Mesenchymal stem cell (in vitro differentiated cells and primary cell): Measurements from ENCODE around the gene RASGRF2.

Experiments
- DNase-seq: peaks from one replicate; pipeline ENCODE4 v3.0.0-alpha.2; 2013
- H2AFZ ChIP-seq: one replicate; pipeline ENCODE4 v1.6.1; 2013; ENCODE audit warnings: low read depth, mild to moderate bottlenecking, control low read depth, inconsistent platforms, low read length, moderate library complexity
- H2AK5ac ChIP-seq: 2 replicates; pipeline ENCODE4 v1.6.1; 2013; ENCODE audit warnings: low read length, moderate library complexity, mild to moderate bottlenecking, inconsistent platforms; ENCODE audit not compliant: severe bottlenecking
- H2BK120ac ChIP-seq: one replicate; pipeline ENCODE4 v1.6.1; 2013; ENCODE audit warnings: low read depth, mild to moderate bottlenecking, inconsistent platforms, low read length, moderate library complexity
- H2BK12ac ChIP-seq, 2 experiments: one replicate each; pipeline ENCODE4 v1.6.1; 2013; ENCODE audit warnings: inconsistent platforms in 2 of 2, low read length in 2 of 2, mild to moderate bottlenecking in 2 of 2, moderate library complexity in 2 of 2, control low read depth in 1 of 2
- H2BK15ac ChIP-seq: one replicate; pipeline ENCODE4 v1.6.1; 2013; ENCODE audit warnings: mild to moderate bottlenecking, low read depth, inconsistent platforms; ENCODE audit not compliant: poor library complexity, severe bottlenecking
- H2BK5ac ChIP-seq: 2 replicates; pipeline ENCODE4 v1.6.1; 2013; ENCODE audit warnings: low read depth, mild to moderate bottlenecking, low read length, control low read depth, inconsistent platforms; ENCODE audit not compliant: poor library complexity, severe bottlenecking
- H3K14ac ChIP-seq, 2 experiments: one replicate each; pipeline ENCODE4 v1.6.1; 2013; ENCODE audit warnings: inconsistent platforms in 2 of 2, low read length in 2 of 2, control low read depth in 1 of 2, mild to moderate bottlenecking in 1 of 2, moderate library complexity in 1 of 2
- H3K18ac ChIP-seq, 2 experiments: one replicate each; pipeline ENCODE4 v1.6.1; 2013; ENCODE audit warnings: inconsistent platforms in 2 of 2, low read length in 2 of 2, control low read depth in 1 of 2, low read depth in 1 of 2, mild to moderate bottlenecking in 1 of 2
- H3K23ac ChIP-seq, 2 experiments: one replicate each; pipeline ENCODE4 v1.6.1; 2013; ENCODE audit warnings: inconsistent platforms in 2 of 2, low read length in 2 of 2, mild to moderate bottlenecking in 2 of 2, moderate library complexity in 2 of 2, control low read depth in 1 of 2
- H3K27ac ChIP-seq: 2 replicates; pipeline ENCODE4 v1.5.1; 2013; ENCODE audit warnings: mild to moderate bottlenecking, moderate library complexity, low read length, control low read depth, inconsistent platforms; ENCODE audit not compliant: poor library complexity, severe bottlenecking
- H3K27me3 ChIP-seq, 2 experiments: 2 replicates each; pipeline versions ENCODE4 v1.6.1 to v1.7.0; 2013; ENCODE audit warnings: low read length in 2 of 2, mild to moderate bottlenecking in 2 of 2, moderate library complexity in 2 of 2, control low read depth in 1 of 2, inconsistent platforms in 1 of 2; ENCODE audit not compliant: control insufficient read depth in 1 of 2, insufficient read depth in 1 of 2
- H3K36me3 ChIP-seq, 2 experiments: 2 replicates each; pipeline versions ENCODE4 v1.6.1 to v1.7.0; 2013; ENCODE audit warnings: low read length in 2 of 2, control low read depth in 1 of 2, inconsistent platforms in 1 of 2, low read depth in 1 of 2, mild to moderate bottlenecking in 1 of 2; ENCODE audit not compliant: insufficient read depth in 2 of 2, control insufficient read depth in 1 of 2
- H3K4ac ChIP-seq, 2 experiments: one replicate each; pipeline ENCODE4 v1.6.1; 2013; ENCODE audit warnings: inconsistent platforms in 2 of 2, low read length in 2 of 2, mild to moderate bottlenecking in 2 of 2, moderate library complexity in 2 of 2, control low read depth in 1 of 2, low read depth in 1 of 2
- H3K4me1 ChIP-seq: 2 replicates; pipeline ENCODE4 v1.6.1; 2013; ENCODE audit warnings: low read depth, low read length, control low read depth; ENCODE audit not compliant: control insufficient read depth, insufficient read depth
- H3K4me2 ChIP-seq: 2 replicates; pipeline ENCODE4 v1.6.1; 2013; ENCODE audit warnings: low read length, mild to moderate bottlenecking, inconsistent platforms; ENCODE audit not compliant: poor library complexity, severe bottlenecking
- H3K4me3 ChIP-seq, 2 experiments: 2 replicates each; pipeline versions ENCODE4 v1.5.1 to v1.7.0; 2013; ENCODE audit warnings: low read length in 2 of 2, mild to moderate bottlenecking in 2 of 2, control low read depth in 1 of 2, low read depth in 1 of 2; ENCODE audit not compliant: insufficient read depth in 1 of 2
- H3K79me1 ChIP-seq: replicated peaks from 2 replicates; pipeline ENCODE4 v1.6.1; 2013; ENCODE audit warnings: mild to moderate bottlenecking, control low read depth, low read length, inconsistent platforms; ENCODE audit not compliant: poor library complexity, severe bottlenecking
- H3K9ac ChIP-seq: 2 replicates; pipeline ENCODE4 v1.7.0; 2013; ENCODE audit warnings: mild to moderate bottlenecking, low read length, moderate library complexity
- H3K9me3 ChIP-seq: 2 replicates; pipeline ENCODE4 v1.7.0; 2013; ENCODE audit warnings: mild to moderate bottlenecking, low read length; ENCODE audit not compliant: control insufficient read depth
- H4K8ac ChIP-seq: one replicate; pipeline ENCODE4 v1.6.1; 2013; ENCODE audit warnings: inconsistent platforms, mild to moderate bottlenecking, low read length, moderate library complexity
- H4K91ac ChIP-seq: one replicate; pipeline ENCODE4 v1.6.1; 2013; ENCODE audit warnings: mild to moderate bottlenecking, low read length, inconsistent platforms
- WGBS: methylation state at CpG from one replicate; pipeline ENCODE4 v1.1.7; 2013; ENCODE audit warnings: mixed read lengths; 5-methylcytosine and 5-hydroxymethylcytosine counted together

RASGRF2 gene

GRCh38 chr5:81250004-81250403, 289.8 kb downstream of the RASGRF2 start:
- Histone ChIP-seq H2BK15ac (no peak overlapping the region), H3K27me3 (no peaks in the 10 kb centered on the region), H3K36me3 (peaks cover 4 to 8% of the 10 kb centered on the region in 2 experiments), H4K8ac (no peak overlapping the region), H3K18ac (no peak overlapping the region), H2BK5ac (no peak overlapping the region), H3K23ac (no peak overlapping the region), H3K27ac (no peak overlapping the region), H3K9me3 (no peaks in the 10 kb centered on the region), H3K4me1 (no peaks in the 10 kb centered on the region), H2BK12ac (no peak overlapping the region), H2AK5ac (no peak overlapping the region), H4K91ac (no peak overlapping the region), H3K4me3 (no peak overlapping the region), H3K4me2 (no peak overlapping the region), H3K79me1 (peaks cover 15% of the 10 kb centered on the region), H3K4ac (no peak overlapping the region), H2BK120ac (no peak overlapping the region), H3K14ac (no peak overlapping the region), H3K9ac (no peak overlapping the region), H2AFZ (no peak overlapping the region)
- no peak for DNase-seq
- WGBS: no CpG with 5 or more reads among the region's 1 CpG

GRCh38 chr5:81251922-81252321, 291.8 kb downstream of the RASGRF2 start:
- Histone ChIP-seq H3K4me1 (no peaks in the 10 kb centered on the region), H2BK120ac (no peak overlapping the region), H3K79me1 (peaks cover 21% of the 10 kb centered on the region), H2AFZ (no peak overlapping the region), H4K8ac (no peak overlapping the region), H2BK5ac (no peak overlapping the region), H3K9ac (no peak overlapping the region), H3K23ac (no peak overlapping the region), H4K91ac (no peak overlapping the region), H3K18ac (no peak overlapping the region), H3K4me2 (no peak overlapping the region), H3K4me3 (no peak overlapping the region), H2BK15ac (no peak overlapping the region), H2BK12ac (no peak overlapping the region), H3K14ac (no peak overlapping the region), H3K36me3 (peaks cover 7 to 9% of the 10 kb centered on the region in 2 experiments), H3K27me3 (no peaks in the 10 kb centered on the region), H3K9me3 (no peaks in the 10 kb centered on the region), H3K27ac (no peak overlapping the region), H2AK5ac (no peak overlapping the region), H3K4ac (no peak overlapping the region)
- no peak for DNase-seq
- WGBS: 97% methylated on average over 5 of the region's 5 CpGs

- no peak overlapping the region for H2BK120ac ChIP-seq
- H2BK15ac ChIP-seq: no peak overlapping the region
- H3K14ac ChIP-seq: no peak overlapping the region
- no peak overlapping the region for H3K9ac ChIP-seq
- H2AK5ac ChIP-seq: no peak overlapping the region
- H3K9me3 ChIP-seq: no peaks in the 10 kb centered on the region
- peaks cover 7 to 9% of the 10 kb centered on the region in 2 experiments for H3K36me3 ChIP-seq
- H3K27ac ChIP-seq: no peak overlapping the region
- no CpG with 5 or more reads among the region's 1 CpG for WGBS
- H3K27me3 ChIP-seq: no peaks in the 10 kb centered on the region
- no peak overlapping the region for H2BK5ac ChIP-seq
- H3K79me1 ChIP-seq: peaks cover 21% of the 10 kb centered on the region
- no peak overlapping the region for H2BK12ac ChIP-seq
- no peak overlapping the region for H4K8ac ChIP-seq
- H4K91ac ChIP-seq: no peak overlapping the region
- no peak overlapping the region for H3K23ac ChIP-seq
- no peak overlapping the region for H2AFZ ChIP-seq
- H3K4me3 ChIP-seq: no peak overlapping the region
- no peaks in the 10 kb centered on the region for H3K4me1 ChIP-seq
- DNase-seq: no peak
- H3K18ac ChIP-seq: no peak overlapping the region
- no peak overlapping the region for H3K4ac ChIP-seq
- H3K4me2 ChIP-seq: no peak overlapping the region
These were observed 292.7 kb downstream of the RASGRF2 start for GRCh38 chr5:81252904-81253303.

GRCh38 chr5:81253875-81254274, 293.7 kb downstream of the RASGRF2 start:
- 95% methylated on average over 4 of the region's 4 CpGs for WGBS
- Histone ChIP-seq H3K4ac (no peak overlapping the region), H2BK5ac (no peak overlapping the region), H2BK15ac (no peak overlapping the region), H3K27me3 (no peaks in the 10 kb centered on the region), H3K36me3 (peaks cover 9 to 11% of the 10 kb centered on the region in 2 experiments), H3K14ac (no peak overlapping the region), H3K18ac (no peak overlapping the region), H3K4me3 (no peak overlapping the region), H3K79me1 (peaks cover 25% of the 10 kb centered on the region), H3K23ac (no peak overlapping the region), H2BK120ac (no peak overlapping the region), H4K91ac (no peak overlapping the region), H3K27ac (no peak overlapping the region), H2AK5ac (no peak overlapping the region), H3K4me2 (no peak overlapping the region), H3K9ac (no peak overlapping the region), H2BK12ac (no peak overlapping the region), H4K8ac (no peak overlapping the region), H2AFZ (no peak overlapping the region), H3K9me3 (no peaks in the 10 kb centered on the region), H3K4me1 (no peaks in the 10 kb centered on the region)
- no peak for DNase-seq
